Measurements from ENCODE around the gene ATP5F1D. TPM values are rescaled to one million over a fixed set of nuclear protein-coding genes. Genes with fewer than 3 reads are reported as not detected.

The ATP5F1D gene
- total and polyA plus RNA-seq, 2 of the 13 experiments (the other 11 are each of a cell fraction or from before 2014, with no cell fraction given): 39.4 to 78.7 TPM

DNA sequence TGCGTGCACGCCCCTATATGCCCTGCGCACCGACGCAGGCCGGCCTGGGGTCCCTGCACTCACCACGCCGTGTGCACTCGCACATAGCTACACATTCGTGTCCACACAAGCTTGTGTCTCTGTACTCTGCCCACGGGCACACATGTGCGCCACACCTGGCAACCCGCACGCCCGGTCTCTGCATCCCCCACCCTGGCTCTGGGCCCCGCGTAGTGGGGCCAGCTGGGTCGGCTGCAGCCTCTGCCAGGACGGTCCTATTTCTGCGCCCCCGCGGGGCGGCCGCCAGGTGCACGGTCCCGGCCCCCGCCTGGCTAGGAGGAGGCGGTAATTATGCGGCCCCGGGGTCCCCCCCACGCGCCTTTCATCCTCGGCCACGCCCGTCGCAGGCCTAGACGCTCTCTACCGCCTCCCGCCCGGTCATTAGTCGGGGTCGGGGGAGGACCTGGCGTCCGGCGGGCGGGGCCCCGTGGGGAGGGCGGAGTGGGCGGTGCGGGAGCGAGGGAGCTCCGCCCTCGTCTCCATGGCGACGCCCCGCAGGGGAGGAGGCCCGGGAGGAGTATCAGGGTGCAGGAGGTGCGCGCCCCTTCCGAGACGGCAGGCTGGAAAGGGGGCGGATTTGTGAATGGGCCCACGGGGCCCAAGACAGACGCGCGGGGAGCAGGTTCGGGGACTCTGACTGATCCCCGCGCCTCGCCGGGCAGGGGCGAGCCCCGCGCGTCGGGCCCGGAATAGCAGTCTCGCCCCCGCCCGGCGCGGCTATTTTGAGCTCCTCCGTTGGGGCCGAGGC, 24.8 kb downstream of the ATP5F1D start (continued):
- TF ChIP-seq, protein P1, sequence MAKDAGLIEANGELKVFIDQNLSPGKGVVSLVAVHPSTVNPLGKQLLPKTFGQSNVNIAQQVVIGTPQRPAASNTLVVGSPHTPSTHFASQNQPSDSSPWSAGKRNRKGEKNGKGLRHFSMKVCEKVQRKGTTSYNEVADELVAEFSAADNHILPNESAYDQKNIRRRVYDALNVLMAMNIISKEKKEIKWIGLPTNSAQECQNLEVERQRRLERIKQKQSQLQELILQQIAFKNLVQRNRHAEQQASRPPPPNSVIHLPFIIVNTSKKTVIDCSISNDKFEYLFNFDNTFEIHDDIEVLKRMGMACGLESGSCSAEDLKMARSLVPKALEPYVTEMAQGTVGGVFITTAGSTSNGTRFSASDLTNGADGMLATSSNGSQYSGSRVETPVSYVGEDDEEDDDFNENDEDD (CRISPR knock-in tag; IDR thresholded peaks at IDR 0.05; ENCODE audit: borderline replicate concordance): peak; percentile 50; the same call in 1 of the 2 replicates
- TF ChIP-seq ZZZ3 (CRISPR knock-in tag; IDR thresholded peaks at IDR 0.05; ENCODE audit: borderline replicate concordance): 0 out of 2 replicates have a peak, but pooled peaks have one; percentile 61
- no peak for TF ChIP-seq ZSCAN25 (CRISPR knock-in tag; IDR thresholded peaks at IDR 0.05)
- peak; percentile 50 for TF ChIP-seq ZSCAN9 (CRISPR knock-in tag; IDR thresholded peaks at IDR 0.05; ENCODE audit: borderline replicate concordance)
- TF ChIP-seq SMYD3 (CRISPR knock-in tag; IDR thresholded peaks at IDR 0.05): no peak
- TF ChIP-seq, protein P2, sequence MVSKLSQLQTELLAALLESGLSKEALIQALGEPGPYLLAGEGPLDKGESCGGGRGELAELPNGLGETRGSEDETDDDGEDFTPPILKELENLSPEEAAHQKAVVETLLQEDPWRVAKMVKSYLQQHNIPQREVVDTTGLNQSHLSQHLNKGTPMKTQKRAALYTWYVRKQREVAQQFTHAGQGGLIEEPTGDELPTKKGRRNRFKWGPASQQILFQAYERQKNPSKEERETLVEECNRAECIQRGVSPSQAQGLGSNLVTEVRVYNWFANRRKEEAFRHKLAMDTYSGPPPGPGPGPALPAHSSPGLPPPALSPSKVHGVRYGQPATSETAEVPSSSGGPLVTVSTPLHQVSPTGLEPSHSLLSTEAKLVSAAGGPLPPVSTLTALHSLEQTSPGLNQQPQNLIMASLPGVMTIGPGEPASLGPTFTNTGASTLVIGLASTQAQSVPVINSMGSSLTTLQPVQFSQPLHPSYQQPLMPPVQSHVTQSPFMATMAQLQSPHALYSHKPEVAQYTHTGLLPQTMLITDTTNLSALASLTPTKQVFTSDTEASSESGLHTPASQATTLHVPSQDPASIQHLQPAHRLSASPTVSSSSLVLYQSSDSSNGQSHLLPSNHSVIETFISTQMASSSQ (IDR thresholded peaks at IDR 0.05; ENCODE audit: low read depth): no peak
- TF ChIP-seq, protein P2 (CRISPR knock-in tag; IDR thresholded peaks at IDR 0.05; ENCODE audit: borderline replicate concordance): peak; percentile 42; the same call in 1 of the 2 replicates
- peak; percentile 82; the same call in 1 of the 2 replicates for TF ChIP-seq ZNF678 (CRISPR knock-in tag; IDR thresholded peaks at IDR 0.05)
- no peak for TF ChIP-seq ZNF326 (CRISPR knock-in tag; IDR thresholded peaks at IDR 0.05; ENCODE audit: borderline replicate concordance)
- no peak for TF ChIP-seq FLYWCH1 (CRISPR knock-in tag; IDR thresholded peaks at IDR 0.05)
- no peak for TF ChIP-seq KAT7 (CRISPR knock-in tag; IDR thresholded peaks at IDR 0.05; ENCODE audit: borderline replicate concordance)
- TF ChIP-seq ZNF251 (CRISPR knock-in tag; IDR thresholded peaks at IDR 0.05): no peak
- no peak for TF ChIP-seq SKI (IDR thresholded peaks at IDR 0.05; ENCODE audit: partially characterized antibody)
- TF ChIP-seq, protein P3, sequence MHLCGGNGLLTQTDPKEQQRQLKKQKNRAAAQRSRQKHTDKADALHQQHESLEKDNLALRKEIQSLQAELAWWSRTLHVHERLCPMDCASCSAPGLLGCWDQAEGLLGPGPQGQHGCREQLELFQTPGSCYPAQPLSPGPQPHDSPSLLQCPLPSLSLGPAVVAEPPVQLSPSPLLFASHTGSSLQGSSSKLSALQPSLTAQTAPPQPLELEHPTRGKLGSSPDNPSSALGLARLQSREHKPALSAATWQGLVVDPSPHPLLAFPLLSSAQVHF (CRISPR knock-in tag; IDR thresholded peaks at IDR 0.05): 0 out of 2 replicates have a peak, but pooled peaks have one; percentile 13
- TF ChIP-seq MTA1 (CRISPR knock-in tag; IDR thresholded peaks at IDR 0.05; ENCODE audit: borderline replicate concordance): peak; percentile 73; the same call in 1 of the 2 replicates
- TF ChIP-seq, protein P4, sequence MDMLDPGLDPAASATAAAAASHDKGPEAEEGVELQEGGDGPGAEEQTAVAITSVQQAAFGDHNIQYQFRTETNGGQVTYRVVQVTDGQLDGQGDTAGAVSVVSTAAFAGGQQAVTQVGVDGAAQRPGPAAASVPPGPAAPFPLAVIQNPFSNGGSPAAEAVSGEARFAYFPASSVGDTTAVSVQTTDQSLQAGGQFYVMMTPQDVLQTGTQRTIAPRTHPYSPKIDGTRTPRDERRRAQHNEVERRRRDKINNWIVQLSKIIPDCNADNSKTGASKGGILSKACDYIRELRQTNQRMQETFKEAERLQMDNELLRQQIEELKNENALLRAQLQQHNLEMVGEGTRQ (IDR thresholded peaks at IDR 0.05; ENCODE audit: low read depth, low read length): no peak
- TF ChIP-seq, protein P4 (CRISPR knock-in tag; IDR thresholded peaks at IDR 0.05; ENCODE audit: borderline replicate concordance): no peak
- TF ChIP-seq, protein P5, sequence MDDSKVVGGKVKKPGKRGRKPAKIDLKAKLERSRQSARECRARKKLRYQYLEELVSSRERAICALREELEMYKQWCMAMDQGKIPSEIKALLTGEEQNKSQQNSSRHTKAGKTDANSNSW (CRISPR knock-in tag; IDR thresholded peaks at IDR 0.05; ENCODE audit: borderline replicate concordance): no peak
- no peak for TF ChIP-seq NCOR1 (IDR thresholded peaks at IDR 0.05; ENCODE audit: borderline replicate concordance, low read length)
- TF ChIP-seq ERF (CRISPR knock-in tag; IDR thresholded peaks at IDR 0.05): peak; percentile 68
- no peak for TF ChIP-seq ZBTB20 (CRISPR knock-in tag; IDR thresholded peaks at IDR 0.05; ENCODE audit: borderline replicate concordance, low read depth)

Data from HepG2 (cell line).